ELF-1 (cell line): Measurements from ENCODE around the gene CPA1.
A peak's percentile ranks its signal among the peaks of the same experiment; 100 is the strongest.

Experiments
- DNase-seq: peaks from one replicate; pipeline ENCODE4 v3.0.0-alpha.2; 2016; ENCODE audit warnings: low read depth, low spot score

CPA1 gene

GRCh38 chr7:130356121-130356875 lies 24.0 kb upstream of the CPA1 start:
- peak; percentile 97 for DNase-seq

- DNase-seq = no peak
These were observed 23.2 kb upstream of the CPA1 start for GRCh38 chr7:130356876-130357611.

GRCh38 chr7:130358471-130358870 lies 21.8 kb upstream of the CPA1 start:
- DNase-seq = no peak

GRCh38 chr7:130359276-130359857 lies 20.9 kb upstream of the CPA1 start:
- no peak for DNase-seq

- DNase-seq = no peak
These were observed 19.8 kb upstream of the CPA1 start for GRCh38 chr7:130360518-130360917.

GRCh38 chr7:130361681-130362080 lies 18.6 kb upstream of the CPA1 start:
- DNase-seq = no peak

GRCh38 chr7:130362251-130362816 lies 18.0 kb upstream of the CPA1 start:
- DNase-seq = no peak

GRCh38 chr7:130363026-130363847 lies 17.1 kb upstream of the CPA1 start:
- DNase-seq = no peak

GRCh38 chr7:130364451-130364850 lies 15.8 kb upstream of the CPA1 start:
- no peak for DNase-seq

GRCh38 chr7:130365088-130365487 lies 15.2 kb upstream of the CPA1 start:
- DNase-seq = no peak

- DNase-seq = peak; percentile 76
These were observed 14.5 kb upstream of the CPA1 start for GRCh38 chr7:130365511-130366441.

- DNase-seq = no peak
These were observed 13.7 kb upstream of the CPA1 start for GRCh38 chr7:130366564-130366963.

- DNase-seq = no peak
These were observed 13.1 kb upstream of the CPA1 start for GRCh38 chr7:130367088-130367755.

GRCh38 chr7:130367836-130368746 lies 12.2 kb upstream of the CPA1 start:
- DNase-seq = no peak

- no peak for DNase-seq
These were observed 11.1 kb upstream of the CPA1 start for GRCh38 chr7:130369110-130369711.

GRCh38 chr7:130369831-130370550 lies 10.3 kb upstream of the CPA1 start:
- no peak for DNase-seq

GRCh38 chr7:130371046-130371445 lies 9.2 kb upstream of the CPA1 start:
- no peak for DNase-seq
